ENCODE data around the gene DNAJC17.
A peak's percentile ranks its signal among the peaks of the same experiment; 100 is the strongest.

DNAJC17 gene

GRCh38 chr15:40829115-40829514, 21.8 kb upstream of the DNAJC17 start:
- DNase-seq (no peak), ATAC-seq (no peak)

GRCh38 chr15:40828447-40829036, 21.3 kb upstream of the DNAJC17 start, which contains the start of gene PPP1R14D:
TSS of gene PPP1R14D (minus strand) at chr15:40828708. CDS start at chr15:40828641, 67 bp downstream.
- ATAC-seq, result no peak
- no peak for DNase-seq

- ATAC-seq, result no peak
- no peak for DNase-seq
These were observed 19.3 kb upstream of the DNAJC17 start for GRCh38 chr15:40826423-40827075.

GRCh38 chr15:40825661-40826422, 18.6 kb upstream of the DNAJC17 start:
- ATAC-seq, result no peak

GRCh38 chr15:40823572-40824343, 16.5 kb upstream of the DNAJC17 start:
- ATAC-seq (no peak), DNase-seq (no peak)

More at GRCh38 chr15:40825661-40826422, 18.6 kb upstream of the DNAJC17 start:
- no peak for DNase-seq

- ATAC-seq, result no peak
- DNase-seq, result no peak
These were observed 13.9 kb upstream of the DNAJC17 start for GRCh38 chr15:40821195-40821594.

- ATAC-seq (no peak), DNase-seq (no peak)
These were observed 11.8 kb upstream of the DNAJC17 start for GRCh38 chr15:40819048-40819447.

GRCh38 chr15:40815042-40815698, 7.9 kb upstream of the DNAJC17 start:
- no peak for DNase-seq
- no peak for ATAC-seq

- ATAC-seq, result no peak
These were observed 5.6 kb upstream of the DNAJC17 start for GRCh38 chr15:40812721-40813425.

GRCh38 chr15:40808861-40809450, 1.7 kb upstream of the DNAJC17 start:
- ATAC-seq (no peak), DNase-seq (no peak)

More at GRCh38 chr15:40812721-40813425, 5.6 kb upstream of the DNAJC17 start:
- no peak for DNase-seq

- no peak for ATAC-seq
- no peak for DNase-seq
These were observed 702 bp upstream of the DNAJC17 start for GRCh38 chr15:40807888-40808461.

- DNase-seq (no peak), ATAC-seq (no peak)
These were observed 623 bp downstream of the DNAJC17 start for GRCh38 chr15:40806672-40807027.

GRCh38 chr15:40803688-40804087, 3.6 kb downstream of the DNAJC17 start:
- ATAC-seq (no peak), DNase-seq (no peak)

- DNase-seq (no peak), ATAC-seq (no peak)
These were observed 4.2 kb downstream of the DNAJC17 start for GRCh38 chr15:40803076-40803475.

GRCh38 chr15:40799523-40799922, 7.8 kb downstream of the DNAJC17 start:
- ATAC-seq (no peak), DNase-seq (no peak)

GRCh38 chr15:40796512-40796911, 10.8 kb downstream of the DNAJC17 start:
- DNase-seq (no peak), ATAC-seq (no peak)

- no peak for DNase-seq
- no peak for ATAC-seq
These were observed 11.2 kb downstream of the DNAJC17 start for GRCh38 chr15:40796041-40796440.

GRCh38 chr15:40793216-40793989, 13.9 kb downstream of the DNAJC17 start:
- ATAC-seq (peak; percentile 25), DNase-seq (peak; percentile 26)

- ATAC-seq (no peak), DNase-seq (no peak)
These were observed 14.9 kb downstream of the DNAJC17 start for GRCh38 chr15:40792394-40792793.

GRCh38 chr15:40790718-40791117, 16.6 kb downstream of the DNAJC17 start:
- DNase-seq (no peak), ATAC-seq (no peak)

Measured in stimulated activated naive CD8-positive, alpha-beta T cell treated with anti-CD3 and anti-CD28 coated beads, Interleukin-15, Interleukin-2, amounts not matched to agents 100 U/mL and 50 U/mL, for 24 hours (primary cell).